Purkinje cell (primary cell): Measurements from ENCODE around the gene RNASEH2A. TPM values are rescaled to one million over a fixed set of nuclear protein-coding genes. Genes with fewer than 3 reads are reported as not detected.

Experiments
- polyA plus RNA-seq: library from polyadenylated mRNA; unstranded; fragments of >200 nt; fragmentation: Nextera tagmentation; gene quantifications from 2 replicates; pipeline ENCODE4 v1.2.1, GENCODE V29; 2014

RNASEH2A gene
- 0.42 and 6.5 TPM in 2 replicates for polyA plus RNA-seq

DNA sequence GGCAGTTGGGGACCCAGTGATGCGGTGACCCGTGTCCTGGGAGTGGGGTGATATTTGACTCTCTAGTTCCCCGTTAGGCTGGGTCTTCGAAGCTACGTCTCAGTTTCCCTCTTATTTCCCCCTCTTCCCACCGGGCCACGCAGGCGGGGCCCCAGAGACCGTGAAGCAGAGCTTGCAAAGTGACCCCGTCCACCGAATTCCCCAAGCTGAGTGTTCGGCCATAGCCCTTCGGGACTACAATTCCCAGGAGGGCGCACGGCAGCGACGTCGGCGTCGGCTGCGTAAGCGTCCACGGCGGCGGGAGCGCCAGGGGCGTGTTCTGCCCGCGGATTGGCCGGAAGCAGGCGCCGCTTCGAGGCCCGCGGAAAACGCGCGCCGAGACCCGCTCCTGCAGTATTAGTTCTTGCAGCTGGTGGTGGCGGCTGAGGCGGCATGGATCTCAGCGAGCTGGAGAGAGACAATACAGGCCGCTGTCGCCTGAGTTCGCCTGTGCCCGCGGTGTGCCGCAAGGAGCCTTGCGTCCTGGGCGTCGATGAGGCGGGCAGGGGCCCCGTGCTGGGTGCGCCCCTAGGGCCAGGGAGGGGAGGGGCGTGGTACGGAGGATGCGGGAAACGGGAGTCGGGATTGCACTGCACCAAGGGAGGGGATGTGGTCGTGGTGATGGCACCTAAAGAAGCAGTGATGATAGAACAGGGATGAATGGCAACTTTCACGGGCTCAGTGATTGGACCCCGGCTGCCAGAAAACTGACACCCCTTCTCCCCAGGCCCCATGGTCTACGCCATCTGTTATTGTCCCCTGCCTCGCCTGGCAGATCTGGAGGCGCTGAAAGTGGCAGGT, at the start of gene RNASEH2A:
Gene RNASEH2A, plus strand, starts transcription at position 343 of the 840 bp plus-strand sequence. Its CDS starts 90 bp downstream, at position 433.

DNA sequence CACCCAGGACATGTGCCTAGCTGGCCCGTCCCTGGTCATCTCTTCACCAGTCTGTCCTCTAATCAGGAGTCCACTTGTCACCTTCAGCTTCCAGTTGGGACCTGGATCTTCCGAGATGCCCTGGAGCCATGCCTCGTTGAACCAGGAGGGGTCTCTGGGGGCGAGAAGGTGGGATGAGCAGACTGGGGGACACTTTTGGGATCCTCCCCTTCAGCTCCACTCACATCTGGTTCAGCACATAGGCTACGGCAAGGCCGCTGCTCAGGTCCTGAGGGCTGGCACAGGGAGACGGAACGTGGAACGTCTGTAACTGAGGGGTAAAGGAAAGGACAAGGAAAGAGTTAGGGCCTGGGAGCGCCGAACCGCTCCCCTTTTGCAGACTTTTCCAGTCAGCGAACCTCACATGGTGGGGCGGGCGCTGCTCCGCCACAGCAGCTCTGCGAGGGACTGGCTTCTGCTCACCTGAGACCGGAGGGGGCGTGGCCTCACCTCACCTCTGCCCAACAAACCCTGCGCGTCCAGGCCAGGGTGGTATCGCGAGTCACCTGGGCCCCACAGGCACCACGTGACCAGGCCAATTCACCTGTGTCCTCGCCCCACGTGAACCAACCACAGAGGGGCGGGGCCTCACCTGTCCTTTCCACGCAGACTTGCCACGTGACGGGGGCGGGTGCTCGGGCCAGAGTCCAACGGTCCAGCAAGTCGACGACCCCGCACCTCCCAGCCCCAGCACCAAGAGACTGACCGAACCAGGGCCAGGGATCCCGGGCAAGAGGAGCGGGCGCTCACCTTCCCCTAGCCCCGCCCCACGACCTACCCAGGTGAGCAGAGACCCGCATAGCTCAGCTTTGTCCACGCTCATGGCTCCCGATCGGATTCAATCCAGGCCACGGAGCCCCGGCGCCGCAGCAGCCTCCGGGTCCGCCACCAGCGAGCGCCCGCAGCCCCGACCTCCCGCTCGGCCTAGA, 31.5 kb upstream of the RNASEH2A start, which contains the start of gene HOOK2:
Gene HOOK2, minus strand, starts transcription at position 965 of the 968 bp plus-strand sequence. Its CDS starts 103 bp downstream, at position 862.

DNA sequence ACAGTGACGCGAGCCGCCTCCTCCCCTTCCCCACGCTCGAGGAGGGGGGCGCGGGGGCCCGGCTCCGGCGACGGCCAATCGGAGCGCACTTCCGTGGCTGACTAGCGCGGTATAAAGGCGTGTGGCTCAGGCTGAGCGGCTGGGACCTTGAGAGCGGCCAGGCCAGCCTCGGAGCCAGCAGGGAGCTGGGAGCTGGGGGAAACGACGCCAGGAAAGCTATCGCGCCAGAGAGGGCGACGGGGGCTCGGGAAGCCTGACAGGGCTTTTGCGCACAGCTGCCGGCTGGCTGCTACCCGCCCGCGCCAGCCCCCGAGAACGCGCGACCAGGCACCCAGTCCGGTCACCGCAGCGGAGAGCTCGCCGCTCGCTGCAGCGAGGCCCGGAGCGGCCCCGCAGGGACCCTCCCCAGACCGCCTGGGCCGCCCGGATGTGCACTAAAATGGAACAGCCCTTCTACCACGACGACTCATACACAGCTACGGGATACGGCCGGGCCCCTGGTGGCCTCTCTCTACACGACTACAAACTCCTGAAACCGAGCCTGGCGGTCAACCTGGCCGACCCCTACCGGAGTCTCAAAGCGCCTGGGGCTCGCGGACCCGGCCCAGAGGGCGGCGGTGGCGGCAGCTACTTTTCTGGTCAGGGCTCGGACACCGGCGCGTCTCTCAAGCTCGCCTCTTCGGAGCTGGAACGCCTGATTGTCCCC, 14.9 kb upstream of the RNASEH2A start, which contains the start of gene JUNB:
Gene JUNB, plus strand, starts transcription at position 142 of the 706 bp plus-strand sequence. Its CDS starts 286 bp downstream, at position 428.

DNA sequence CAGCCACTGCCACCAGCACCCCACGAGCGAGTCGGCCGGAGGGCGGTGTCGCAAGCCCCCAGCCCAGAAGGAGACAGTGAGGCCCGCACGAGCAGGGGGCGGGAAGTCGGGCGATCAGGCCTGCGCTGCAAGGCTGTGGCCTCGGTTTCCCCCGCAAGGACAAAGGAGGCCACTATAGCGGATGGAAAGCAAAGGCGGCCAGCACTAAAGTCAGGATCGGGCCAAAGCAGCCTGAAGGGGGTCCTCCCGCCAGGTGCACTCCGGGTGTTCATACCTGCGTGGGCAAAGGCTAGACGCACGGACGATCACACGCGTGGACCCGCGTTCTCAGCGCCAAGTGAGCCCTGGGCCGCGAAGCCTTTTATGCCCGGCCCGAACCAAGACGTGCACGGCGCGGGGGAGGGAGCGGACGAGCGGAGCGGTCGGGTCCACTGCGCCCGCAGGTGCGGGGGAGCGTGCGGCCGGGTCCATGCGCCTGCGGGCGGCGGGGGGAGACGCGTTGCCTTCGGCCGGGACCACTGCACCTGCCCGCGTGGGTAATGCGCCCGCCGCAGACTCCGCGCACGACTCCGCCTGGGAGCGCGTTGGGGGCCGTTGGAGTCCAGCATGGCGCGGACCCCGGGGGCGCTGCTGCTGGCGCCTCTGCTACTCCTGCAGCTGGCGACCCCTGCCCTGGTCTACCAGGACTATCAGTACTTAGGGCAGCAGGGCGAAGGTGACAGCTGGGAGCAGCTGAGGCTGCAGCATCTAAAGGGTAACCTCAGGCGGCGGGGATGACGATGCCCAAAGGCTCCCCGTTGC, 4.7 kb upstream of the RNASEH2A start, which contains the start of the genes PRDX2 and THSD8:
Gene PRDX2, minus strand, starts transcription at position 335 of the 801 bp plus-strand sequence. CDS start 539 bp downstream, outside the sequence.
Gene THSD8, plus strand, starts transcription at position 604 of the 801 bp plus-strand sequence. Its CDS starts 3 bp downstream, at position 607.

GRCh38 chr19:12834566-12834943, 28.2 kb downstream of the RNASEH2A start, which contains the start of gene RTBDN:
RTBDN (minus strand) TSS chr19:12834579; CDS start chr19:12829979, 4,600 bp downstream.

GRCh38 chr19:12838182-12838885, 31.9 kb downstream of the RNASEH2A start, which contains the start of gene MAST1:
MAST1 (plus strand) TSS chr19:12838515; CDS start chr19:12838573, 58 bp downstream.

Other genes with a start within 250 kb of the RNASEH2A start
- gene ZNF490, start 195.8 kb upstream of the RNASEH2A start, polyA plus RNA-seq, result 2.1 and 3.1 TPM in 2 replicates
- 11.3 and 13.7 TPM in 2 replicates for gene ZNF791, start 195.7 kb upstream of the RNASEH2A start, polyA plus RNA-seq
- 2.5 TPM in 1 of 2 replicates, not detected in the other for gene MAN2B1, start 139.8 kb upstream of the RNASEH2A start, polyA plus RNA-seq
- 15.0 and 22.2 TPM in 2 replicates for gene WDR83, start 139.8 kb upstream of the RNASEH2A start, polyA plus RNA-seq
- gene DHPS, start 124.7 kb upstream of the RNASEH2A start, polyA plus RNA-seq, result 54.0 and 71.6 TPM in 2 replicates
- gene GNG14, start 118.6 kb upstream of the RNASEH2A start, polyA plus RNA-seq, result not detected in 2 replicates
- 0.31 and 0.50 TPM in 2 replicates for gene FBXW9, start 110.0 kb upstream of the RNASEH2A start, polyA plus RNA-seq
- 31.5 and 39.0 TPM in 2 replicates for gene TNPO2, start 82.7 kb upstream of the RNASEH2A start, polyA plus RNA-seq
- gene TRIR, start 71.9 kb upstream of the RNASEH2A start, polyA plus RNA-seq, result 64.1 and 73.9 TPM in 2 replicates
- gene GET3, start 69.1 kb upstream of the RNASEH2A start, polyA plus RNA-seq, result 20.2 and 38.0 TPM in 2 replicates
- not detected in 2 replicates for gene BEST2, start 54.8 kb upstream of the RNASEH2A start, polyA plus RNA-seq
- 16.2 and 27.2 TPM in 2 replicates for gene HOOK2, start 31.0 kb upstream of the RNASEH2A start, polyA plus RNA-seq
- 1.1 TPM in 1 of 2 replicates, not detected in the other for gene JUNB, start 15.1 kb upstream of the RNASEH2A start, polyA plus RNA-seq
- 1,541 and 1,786 TPM in 2 replicates for gene PRDX2, start 4.8 kb upstream of the RNASEH2A start, polyA plus RNA-seq
- gene THSD8, start 4.5 kb upstream of the RNASEH2A start, polyA plus RNA-seq, result 3.0 TPM in 1 of 2 replicates, not detected in the other
- gene RTBDN, start 28.0 kb downstream of the RNASEH2A start, polyA plus RNA-seq, result 8.2 TPM in 1 of 2 replicates, not detected in the other
- gene MAST1, start 31.9 kb downstream of the RNASEH2A start, polyA plus RNA-seq, result 2.5 and 5.0 TPM in 2 replicates
- 1.5 and 2.8 TPM in 2 replicates for gene DNASE2, start 74.9 kb downstream of the RNASEH2A start, polyA plus RNA-seq
- not detected in 2 replicates for gene KLF1, start 80.6 kb downstream of the RNASEH2A start, polyA plus RNA-seq
- gene GCDH, start 84.6 kb downstream of the RNASEH2A start, polyA plus RNA-seq, result 7.2 and 8.1 TPM in 2 replicates
- not detected in 2 replicates for gene SYCE2, start 112.7 kb downstream of the RNASEH2A start, polyA plus RNA-seq
- gene FARSA, start 127.1 kb downstream of the RNASEH2A start, polyA plus RNA-seq, result 39.0 and 40.7 TPM in 2 replicates
- gene CALR, start 132.0 kb downstream of the RNASEH2A start, polyA plus RNA-seq, result 1,157 and 1,633 TPM in 2 replicates
- gene RAD23A, start 139.3 kb downstream of the RNASEH2A start, polyA plus RNA-seq, result 35.9 and 39.6 TPM in 2 replicates
- gene GADD45GIP1, start 150.6 kb downstream of the RNASEH2A start, polyA plus RNA-seq, result 11.9 and 15.4 TPM in 2 replicates
- gene DAND5, start 163.0 kb downstream of the RNASEH2A start, polyA plus RNA-seq, result not detected in 2 replicates
- 2.0 and 4.5 TPM in 2 replicates for gene NFIX, start 188.9 kb downstream of the RNASEH2A start, polyA plus RNA-seq